GM12864 (cell line): ENCODE measurements around the gene FCRLA.

Source experiments
- DNase-seq: peaks from one replicate; pipeline ENCODE4 v3.0.0-alpha.2; 2011; ENCODE audit warnings: low read depth
- H3K4me3 ChIP-seq: 2 replicates; pipeline ENCODE4 v1.5.1; 2011; ENCODE audit warnings: mild to moderate bottlenecking, low read depth, low read length, control low read depth
- CTCF ChIP-seq: IDR thresholded peaks from 2 replicates; pipeline ENCODE4 v1.5.1; 2011; ENCODE audit warnings: low read depth, mild to moderate bottlenecking, moderate library complexity, low read length, control low read depth, inconsistent platforms; ENCODE audit errors: missing control alignments

Gene FCRLA

DNA sequence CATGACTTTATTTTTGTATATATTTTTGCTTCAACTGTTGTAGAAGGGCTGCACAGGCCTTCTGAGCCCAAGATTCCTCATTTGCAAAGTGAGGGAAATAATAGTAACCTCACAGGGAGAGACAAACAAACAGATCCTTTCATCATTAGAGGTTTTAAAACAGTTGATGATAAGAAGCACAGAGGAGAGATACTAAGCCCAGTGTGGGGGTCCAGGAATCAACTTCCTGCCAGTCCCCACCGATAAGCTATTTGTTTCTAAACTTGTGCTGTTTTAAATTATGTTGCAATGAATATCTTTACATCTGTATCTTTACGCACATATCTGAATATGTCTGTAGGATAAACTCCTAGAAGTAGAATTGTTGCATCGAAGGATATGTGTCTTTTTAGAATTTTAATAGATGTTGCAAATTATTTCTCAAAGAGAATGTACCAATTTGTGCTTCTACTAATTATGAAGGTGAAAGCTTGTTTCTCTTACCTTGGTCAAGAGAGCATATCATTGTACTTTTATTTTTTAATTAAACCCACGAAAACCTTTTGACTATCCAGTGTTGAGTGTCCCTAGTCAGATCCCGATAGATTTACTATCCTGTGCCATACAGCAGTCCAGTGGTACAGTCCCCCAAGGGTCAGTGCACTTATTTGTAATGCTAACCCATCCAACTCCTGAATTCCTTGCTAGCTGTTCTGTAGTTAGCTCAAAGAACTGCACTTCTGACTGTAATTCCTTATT, 25.1 kb downstream of the FCRLA start:
- no peak for TF ChIP-seq CTCF
- no peak for DNase-seq
- no peak overlapping the region for H3K4me3 ChIP-seq

- H3K4me3 ChIP-seq = no peak overlapping the region
- TF ChIP-seq CTCF = no peak
- DNase-seq = no peak
These were observed 26.5 kb downstream of the FCRLA start for GRCh38 chr1:161733526-161733925.

DNA sequence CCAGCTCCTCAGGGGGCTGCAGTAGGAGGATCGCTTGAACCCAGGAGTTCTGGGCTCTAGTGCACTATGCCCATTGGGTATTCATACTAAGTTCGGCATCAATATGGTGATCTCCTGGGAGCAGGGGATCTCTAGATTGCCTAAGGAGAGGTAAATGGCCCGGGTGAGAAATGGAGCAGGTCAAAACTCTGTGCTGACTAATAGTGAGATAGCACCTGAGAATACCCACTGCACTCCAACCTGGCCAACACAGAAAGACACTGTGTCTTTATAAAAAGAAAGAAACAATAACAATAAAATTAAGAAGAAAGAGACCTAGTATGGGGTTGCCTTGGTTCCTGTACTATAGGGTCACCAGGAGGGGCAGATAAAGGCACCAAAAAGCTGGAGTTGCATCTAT, 28.8 kb downstream of the FCRLA start:
- no peak for DNase-seq
- TF ChIP-seq CTCF = no peak
- no peak overlapping the region for H3K4me3 ChIP-seq

DNA sequence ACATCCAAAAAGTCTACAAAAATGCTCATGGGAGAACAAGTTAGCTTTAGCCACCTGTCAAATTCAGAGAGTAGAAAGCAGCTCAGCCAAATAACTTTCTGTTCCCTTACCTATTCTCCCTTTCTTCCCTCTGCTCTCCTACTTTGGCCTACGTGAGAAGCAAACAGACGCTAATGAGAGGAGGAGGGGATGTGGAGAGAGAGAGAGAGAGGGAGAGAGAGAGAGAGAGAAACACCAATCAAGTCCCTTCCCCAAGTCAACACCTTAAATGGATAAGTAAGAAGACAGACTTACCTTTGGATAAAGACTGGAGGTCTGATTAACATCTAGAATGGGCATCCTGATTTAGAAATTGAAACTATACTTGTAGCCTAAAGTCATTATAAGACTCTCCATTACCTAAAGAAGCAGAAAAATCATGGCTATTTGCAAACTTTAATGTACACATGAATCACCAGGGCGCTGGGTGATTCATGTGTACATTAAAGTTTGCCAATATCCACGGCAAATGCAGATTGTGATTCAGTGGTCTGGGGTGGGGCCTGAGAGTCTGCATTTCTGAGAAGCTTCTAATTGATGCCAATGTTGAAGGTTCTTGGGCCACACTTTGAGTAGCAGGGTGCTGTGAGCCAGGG, 29.4 kb downstream of the FCRLA start:
- no peak for DNase-seq
- no peak for TF ChIP-seq CTCF
- H3K4me3 ChIP-seq = no peak overlapping the region

- no peak for TF ChIP-seq CTCF
- no peak for DNase-seq
- H3K4me3 ChIP-seq = no peak overlapping the region
These were observed 30.6 kb downstream of the FCRLA start for GRCh38 chr1:161737625-161738024.

DNA sequence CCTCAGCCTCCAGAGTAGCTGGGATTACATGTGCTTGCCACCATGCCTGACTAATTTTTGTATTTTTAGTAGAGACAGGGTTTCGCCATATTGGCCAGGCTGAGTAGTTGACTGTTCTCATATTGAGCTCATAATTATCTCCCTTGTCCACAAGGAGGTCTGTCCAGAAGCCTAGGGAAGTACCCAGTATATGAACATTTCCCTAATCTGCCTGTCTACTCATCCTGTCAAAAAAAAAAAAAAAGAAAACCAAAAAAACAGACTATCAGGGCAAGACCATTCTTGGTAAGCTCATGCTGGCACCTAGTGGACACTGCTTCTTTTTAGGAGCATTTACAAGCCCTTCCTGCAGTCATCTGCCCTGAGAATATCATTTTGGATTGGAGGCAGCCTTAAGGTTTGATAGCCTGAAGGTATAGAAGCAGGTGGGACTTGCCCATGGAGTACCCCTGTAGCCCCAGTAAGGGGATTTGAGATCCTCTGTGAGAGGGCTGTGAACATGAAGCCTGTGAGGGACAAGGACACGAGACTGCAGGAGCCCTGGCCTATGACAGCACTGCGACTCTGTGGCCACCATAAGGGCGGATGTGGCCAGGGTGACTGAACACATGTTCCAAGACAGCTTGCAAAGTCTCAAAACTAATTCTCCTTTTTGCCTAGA, 31.7 kb downstream of the FCRLA start:
- no peak overlapping the region for H3K4me3 ChIP-seq
- peak; percentile 65 for TF ChIP-seq CTCF
- peak; percentile 85 for DNase-seq
